ENCODE measurements around the gene ECI2.
"Not testable (repeated sequence)": the region's sequence is repeated elsewhere in the genome, so short reads cannot be mapped to it uniquely, and the experiment has no call there.

ECI2 gene

DNA sequence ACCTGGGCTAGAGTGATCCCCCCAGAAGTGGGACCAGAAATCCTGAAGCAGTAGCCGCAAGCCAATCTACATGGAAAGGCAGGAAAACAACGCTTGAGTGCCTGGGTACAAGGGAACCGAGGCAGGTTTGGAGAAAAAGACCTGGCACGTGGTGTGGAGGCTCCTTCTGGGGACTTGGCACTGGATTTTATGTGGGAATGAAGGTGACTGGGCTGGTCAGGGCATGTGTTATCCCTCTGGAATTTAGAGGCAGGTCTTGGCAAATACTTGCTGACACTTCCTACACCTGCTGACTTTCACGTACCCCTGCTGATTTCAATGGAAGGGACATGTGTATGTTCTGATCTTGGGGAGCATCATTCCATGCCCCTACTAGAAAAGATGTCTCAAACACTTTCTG is 31.4 kb downstream of the ECI2 start:
- Mint-ChIP-seq H3K4me3 (no peak overlapping the region), H3K27me3 (peaks cover 5% of the 10 kb centered on the region), H3K27ac (no peak overlapping the region), H3K36me3 (no peaks in the 10 kb centered on the region), H3K9me3 (no peaks in the 10 kb centered on the region), H3K4me1 (no peaks in the 10 kb centered on the region)
- no peak for DNase-seq (ENCODE audit: low spot score in 2 of 2)
- no peak for ATAC-seq (ENCODE audit: low read depth)

GRCh38 chr6:4102687-4103244 is 32.6 kb downstream of the ECI2 start:
- Mint-ChIP-seq H3K27me3 (peaks cover 5% of the 10 kb centered on the region), H3K4me3 (no peak overlapping the region), H3K4me1 (no peaks in the 10 kb centered on the region), H3K36me3 (no peaks in the 10 kb centered on the region), H3K27ac (no peak overlapping the region), H3K9me3 (no peaks in the 10 kb centered on the region)
- no peak for ATAC-seq (ENCODE audit: low read depth)
- DNase-seq (ENCODE audit: low spot score in 2 of 2) = no peak

DNA sequence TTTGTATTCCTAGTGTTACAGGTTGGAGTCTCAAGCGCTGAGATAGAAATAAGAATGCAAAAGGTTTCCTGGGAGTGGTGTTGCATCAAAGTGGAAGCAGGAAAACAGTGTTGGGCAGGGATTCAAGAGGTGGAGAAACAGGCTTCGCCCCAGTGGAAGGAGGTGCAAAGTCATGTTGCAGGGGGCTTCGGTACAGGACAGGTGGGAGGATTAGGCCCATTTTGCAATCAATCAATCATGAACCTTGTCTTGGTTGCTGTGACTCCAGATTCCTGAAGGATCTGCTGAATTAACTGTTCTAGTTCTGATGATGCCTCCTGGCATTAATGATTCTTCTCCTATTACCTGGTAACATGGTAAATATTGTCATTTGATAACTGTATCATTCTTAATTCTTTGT is 34.1 kb downstream of the ECI2 start:
- Mint-ChIP-seq H3K27ac (no peak overlapping the region), H3K4me1 (no peaks in the 10 kb centered on the region), H3K27me3 (peaks cover 5% of the 10 kb centered on the region), H3K4me3 (no peak overlapping the region), H3K36me3 (no peaks in the 10 kb centered on the region), H3K9me3 (no peaks in the 10 kb centered on the region)
- DNase-seq (ENCODE audit: low spot score in 2 of 2) (no peak), ATAC-seq (ENCODE audit: low read depth) (no peak)

DNA sequence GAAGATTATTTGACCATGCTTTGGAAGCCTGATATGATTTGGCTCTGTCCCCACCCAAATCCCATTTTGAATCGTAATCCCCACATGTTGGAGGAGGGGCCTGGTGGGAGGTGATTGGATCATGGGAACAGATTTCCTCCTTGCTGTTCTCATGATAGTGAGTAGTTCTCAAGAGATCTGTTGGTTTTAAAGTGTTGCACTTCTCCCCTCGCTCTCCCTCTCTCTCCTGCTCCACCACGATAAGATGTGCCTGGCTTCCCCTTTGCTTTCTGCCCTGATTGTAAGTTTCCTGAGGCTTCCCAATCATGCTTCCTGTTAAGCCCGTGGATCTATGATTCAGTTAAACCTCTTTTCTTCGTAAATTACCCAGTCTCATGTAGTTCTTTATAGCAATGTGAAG is 34.7 kb downstream of the ECI2 start:
- Mint-ChIP-seq H3K4me3 (no peak overlapping the region), H3K4me1 (no peaks in the 10 kb centered on the region), H3K9me3 (no peaks in the 10 kb centered on the region), H3K36me3 (no peaks in the 10 kb centered on the region), H3K27ac (no peak overlapping the region), H3K27me3 (peaks cover 6% of the 10 kb centered on the region)
- DNase-seq (ENCODE audit: low spot score in 2 of 2) (no peak), ATAC-seq (ENCODE audit: low read depth) (no peak)

DNA sequence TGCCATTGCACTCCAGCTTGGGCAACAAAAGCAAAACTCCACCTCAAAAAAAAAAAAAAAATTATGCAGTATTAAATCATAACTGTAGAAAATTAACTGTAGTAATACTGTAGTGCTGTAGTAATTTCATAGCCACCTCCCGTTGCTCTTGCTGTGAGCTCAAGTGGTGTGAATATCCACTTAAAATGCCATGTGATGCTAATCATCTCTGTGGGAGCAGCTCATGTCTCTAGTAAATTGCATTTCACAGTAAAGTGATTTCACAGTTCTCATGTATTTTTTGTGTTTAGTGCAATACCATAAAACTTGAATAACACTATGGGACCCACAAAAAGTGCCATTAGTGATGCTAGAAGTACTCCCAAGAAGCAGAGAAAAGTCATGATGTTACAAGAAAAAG is 42.1 kb downstream of the ECI2 start:
- Mint-ChIP-seq H3K4me1 (no peaks in the 10 kb centered on the region), H3K36me3 (no peaks in the 10 kb centered on the region), H3K9me3 (no peaks in the 10 kb centered on the region), H3K27me3 (peaks cover 2% of the 10 kb centered on the region), H3K27ac (no peak overlapping the region), H3K4me3 (no peak overlapping the region)
- DNase-seq (ENCODE audit: low spot score in 2 of 2) = no peak
- ATAC-seq (ENCODE audit: low read depth) = no peak

GRCh38 chr6:4091941-4092340 is 43.4 kb downstream of the ECI2 start:
- H3K27me3 Mint-ChIP-seq = peaks cover 2% of the 10 kb centered on the region
- ATAC-seq (ENCODE audit: low read depth) (no peak), DNase-seq (ENCODE audit: low spot score in 2 of 2) (no peak)
- no peak overlapping the region for H3K27ac Mint-ChIP-seq
- H3K9me3 Mint-ChIP-seq = no peaks in the 10 kb centered on the region
- H3K4me3 Mint-ChIP-seq = no peak overlapping the region
- no peaks in the 10 kb centered on the region for H3K4me1 Mint-ChIP-seq
- H3K36me3 Mint-ChIP-seq = no peaks in the 10 kb centered on the region

DNA sequence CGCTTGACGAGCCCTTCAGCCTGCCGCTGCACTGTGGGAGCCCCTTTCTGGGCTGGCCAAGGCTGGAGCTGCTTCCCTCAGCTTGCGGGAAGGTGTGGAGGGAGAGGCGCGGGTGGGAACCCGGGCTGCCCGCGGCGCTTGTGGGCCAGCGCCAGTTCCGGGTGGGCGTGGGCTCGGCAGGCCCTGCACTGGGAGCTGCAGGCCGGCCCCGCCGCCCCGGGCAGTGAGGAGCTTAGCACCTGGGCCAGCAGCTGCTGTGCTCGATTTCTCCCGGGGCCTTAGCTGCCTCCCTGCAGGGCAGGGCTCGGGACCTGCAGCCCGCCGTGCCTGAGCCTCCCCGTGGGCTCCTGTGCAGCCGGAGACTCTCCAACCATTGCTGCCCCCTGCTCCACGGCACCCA is 45.3 kb downstream of the ECI2 start:
- not testable (repeated sequence) for DNase-seq (ENCODE audit: low spot score in 2 of 2); H3K36me3 Mint-ChIP-seq; H3K4me1 Mint-ChIP-seq; ATAC-seq (ENCODE audit: low read depth); H3K27me3 Mint-ChIP-seq; H3K9me3 Mint-ChIP-seq; H3K27ac Mint-ChIP-seq; H3K4me3 Mint-ChIP-seq

GRCh38 chr6:4088704-4089103 is 46.7 kb downstream of the ECI2 start:
- Mint-ChIP-seq H3K9me3 (no peaks in the 10 kb centered on the region), H3K4me3 (no peak overlapping the region), H3K27ac (no peak overlapping the region), H3K4me1 (no peaks in the 10 kb centered on the region), H3K27me3 (peaks cover 3% of the 10 kb centered on the region), H3K36me3 (no peaks in the 10 kb centered on the region)
- no peak for DNase-seq (ENCODE audit: low spot score in 2 of 2)
- no peak for ATAC-seq (ENCODE audit: low read depth)

- Mint-ChIP-seq H3K9me3 (no peaks in the 10 kb centered on the region), H3K4me3 (no peak overlapping the region), H3K27me3 (peaks cover 3% of the 10 kb centered on the region), H3K27ac (no peak overlapping the region), H3K36me3 (no peaks in the 10 kb centered on the region), H3K4me1 (no peaks in the 10 kb centered on the region)
- no peak for ATAC-seq (ENCODE audit: low read depth)
- no peak for DNase-seq (ENCODE audit: low spot score in 2 of 2)
These were observed 50.1 kb downstream of the ECI2 start for GRCh38 chr6:4085332-4085700.

DNA sequence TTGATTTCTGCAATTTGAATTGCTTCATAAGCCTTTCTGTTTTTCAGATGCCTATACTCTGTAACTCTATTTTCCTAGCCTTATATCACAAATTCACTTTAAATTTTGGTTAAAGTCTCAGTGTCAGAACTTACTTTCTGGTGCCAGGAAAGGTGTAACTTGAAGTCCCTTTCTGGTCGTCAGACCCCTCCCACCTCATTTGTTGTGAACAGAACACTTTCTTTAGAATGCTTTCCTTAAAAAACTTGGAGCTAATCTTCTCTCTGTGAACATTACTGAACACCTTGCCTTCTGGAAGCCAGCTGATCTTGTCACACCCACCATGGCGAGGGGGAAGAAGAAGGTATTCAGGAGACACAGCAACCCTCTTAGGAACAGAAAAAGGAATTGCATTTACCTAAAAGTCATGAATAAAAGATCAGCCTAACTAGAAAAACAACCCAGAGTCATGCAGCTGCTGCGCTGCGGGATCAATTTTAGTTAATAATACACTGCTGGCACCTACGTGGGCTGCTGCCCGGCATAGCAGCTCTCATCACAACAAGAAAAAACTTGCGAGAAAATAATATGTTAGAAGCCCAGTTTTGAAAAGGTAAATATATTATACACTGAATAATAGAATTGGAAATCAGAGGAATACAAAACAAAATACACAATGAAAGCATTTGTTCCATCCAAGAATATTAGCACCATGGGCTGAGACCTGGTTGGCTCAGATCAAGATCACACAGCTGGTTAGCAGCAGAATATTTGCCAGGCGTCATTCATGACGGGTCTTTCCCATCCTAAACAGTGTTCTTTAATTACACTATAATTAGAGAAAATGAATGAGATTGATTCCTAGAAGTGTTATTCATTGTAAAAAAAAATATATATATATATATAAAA is 50.7 kb downstream of the ECI2 start:
- Mint-ChIP-seq H3K9me3 (no peaks in the 10 kb centered on the region), H3K4me3 (no peak overlapping the region), H3K36me3 (no peaks in the 10 kb centered on the region), H3K27ac (no peak overlapping the region), H3K4me1 (no peaks in the 10 kb centered on the region), H3K27me3 (peaks cover 3% of the 10 kb centered on the region)
- DNase-seq (ENCODE audit: low spot score in 2 of 2) (no peak), ATAC-seq (ENCODE audit: low read depth) (no peak)

DNA sequence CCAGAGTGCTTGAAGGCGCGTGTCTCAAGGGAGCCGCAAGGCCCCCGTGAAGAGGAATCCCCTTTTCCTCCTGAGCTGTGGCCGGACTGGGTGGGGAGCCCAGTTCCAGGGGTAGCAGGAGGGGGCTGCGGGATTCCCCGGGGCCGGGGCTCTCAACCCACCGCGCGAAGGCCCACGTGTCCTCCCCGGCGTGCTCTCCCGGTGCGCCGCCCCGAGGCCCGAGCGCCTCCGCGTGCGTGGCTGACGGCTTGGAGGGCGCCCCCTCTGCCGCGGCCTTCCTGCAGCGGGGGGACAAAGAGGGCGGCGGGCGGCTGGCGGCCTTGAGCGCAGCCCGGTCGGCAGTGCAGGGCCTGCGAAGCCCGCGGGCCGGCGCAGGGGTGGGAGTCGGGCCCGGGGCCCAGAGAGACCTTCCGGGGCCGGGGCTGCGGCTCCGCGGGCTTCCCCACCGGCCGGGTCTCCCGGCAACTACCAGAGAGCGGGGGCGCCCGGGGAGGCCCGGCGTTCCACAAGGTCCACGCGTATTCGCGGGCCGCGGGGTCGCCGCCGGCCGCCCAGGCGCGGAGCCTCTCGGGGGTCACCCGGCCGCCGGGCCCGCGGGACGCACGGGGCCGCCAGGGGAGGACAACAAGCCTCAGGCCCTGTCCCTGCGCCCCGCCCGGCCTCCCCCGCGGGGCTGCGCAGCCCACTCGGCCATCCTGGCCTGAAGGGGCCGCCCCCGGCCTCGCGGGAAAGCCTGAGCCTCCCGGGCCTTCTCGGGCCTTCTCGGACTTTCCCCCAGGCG is 56.5 kb downstream of the ECI2 start, which contains the start of gene FAM217A:
TSS of gene FAM217A (minus strand) at position 447 of the 781 bp plus-strand sequence. CDS start 1,723 bp downstream, outside the sequence.
- H3K27ac Mint-ChIP-seq = no peak within 1 kb of the TSS

GRCh38 chr6:4074478-4075235 is 60.7 kb downstream of the ECI2 start:
- no peaks in the 10 kb centered on the region for H3K9me3 Mint-ChIP-seq
- no peaks in the 10 kb centered on the region for H3K4me1 Mint-ChIP-seq
- DNase-seq (ENCODE audit: low spot score in 2 of 2) (no peak), ATAC-seq (ENCODE audit: low read depth) (no peak)
- H3K27ac Mint-ChIP-seq = no peak overlapping the region
- H3K36me3 Mint-ChIP-seq = no peaks in the 10 kb centered on the region
- H3K27me3 Mint-ChIP-seq = peaks cover 4% of the 10 kb centered on the region
- H3K4me3 Mint-ChIP-seq = no peak overlapping the region

More for the DNA sequence above, 56.5 kb downstream of the ECI2 start, which contains the start of gene FAM217A:
- no peak for DNase-seq (ENCODE audit: low spot score in 2 of 2)
- Mint-ChIP-seq H3K9me3 (no peaks in the 10 kb centered on the region), H3K4me1 (no peaks in the 10 kb centered on the region), H3K4me3 (no peak within 1 kb of the TSS), H3K36me3 (no peaks in the 10 kb centered on the region), H3K27me3 (peaks cover 4% of the 10 kb centered on the region)
- ATAC-seq (ENCODE audit: low read depth) = no peak

GRCh38 chr6:4071330-4071729 is 64.0 kb downstream of the ECI2 start:
- no peak overlapping the region for H3K27ac Mint-ChIP-seq
- no peaks in the 10 kb centered on the region for H3K27me3 Mint-ChIP-seq
- DNase-seq (ENCODE audit: low spot score in 2 of 2) (no peak), ATAC-seq (ENCODE audit: low read depth) (no peak)
- no peaks in the 10 kb centered on the region for H3K4me1 Mint-ChIP-seq
- no peak overlapping the region for H3K4me3 Mint-ChIP-seq
- H3K9me3 Mint-ChIP-seq = no peaks in the 10 kb centered on the region
- no peaks in the 10 kb centered on the region for H3K36me3 Mint-ChIP-seq

GRCh38 chr6:4069199-4069598 is 66.2 kb downstream of the ECI2 start:
- H3K4me3 Mint-ChIP-seq = no peak overlapping the region
- peaks cover 8% of the 10 kb centered on the region for H3K36me3 Mint-ChIP-seq
- ATAC-seq (ENCODE audit: low read depth) (no peak), DNase-seq (ENCODE audit: low spot score in 2 of 2) (no peak)
- H3K9me3 Mint-ChIP-seq = no peaks in the 10 kb centered on the region
- H3K27ac Mint-ChIP-seq = no peak overlapping the region
- H3K27me3 Mint-ChIP-seq = no peaks in the 10 kb centered on the region
- H3K4me1 Mint-ChIP-seq = no peaks in the 10 kb centered on the region

Measured in memory B cell (primary cell).